Stimulated activated CD4-positive, alpha-beta T cell treated with anti-CD3 and anti-CD28 coated beads, Interleukin-4, amount 100 ng/mL, for 24 hours (primary cell): Measurements from ENCODE around the gene TMEM181.
"Not testable (repeated sequence)": the region's sequence is repeated elsewhere in the genome, so short reads cannot be mapped to it uniquely, and the experiment has no call there.

Experiments used
- DNase-seq: peaks from one replicate; pipeline ENCODE4 v3.0.0-alpha.2; 2020

TMEM181 gene

GRCh38 chr6:158603261-158604047, 43.6 kb downstream of the TMEM181 start:
- DNase-seq, result no peak

- no peak for DNase-seq
Measured at GRCh38 chr6:158604048-158604406, 44.1 kb downstream of the TMEM181 start.

DNA sequence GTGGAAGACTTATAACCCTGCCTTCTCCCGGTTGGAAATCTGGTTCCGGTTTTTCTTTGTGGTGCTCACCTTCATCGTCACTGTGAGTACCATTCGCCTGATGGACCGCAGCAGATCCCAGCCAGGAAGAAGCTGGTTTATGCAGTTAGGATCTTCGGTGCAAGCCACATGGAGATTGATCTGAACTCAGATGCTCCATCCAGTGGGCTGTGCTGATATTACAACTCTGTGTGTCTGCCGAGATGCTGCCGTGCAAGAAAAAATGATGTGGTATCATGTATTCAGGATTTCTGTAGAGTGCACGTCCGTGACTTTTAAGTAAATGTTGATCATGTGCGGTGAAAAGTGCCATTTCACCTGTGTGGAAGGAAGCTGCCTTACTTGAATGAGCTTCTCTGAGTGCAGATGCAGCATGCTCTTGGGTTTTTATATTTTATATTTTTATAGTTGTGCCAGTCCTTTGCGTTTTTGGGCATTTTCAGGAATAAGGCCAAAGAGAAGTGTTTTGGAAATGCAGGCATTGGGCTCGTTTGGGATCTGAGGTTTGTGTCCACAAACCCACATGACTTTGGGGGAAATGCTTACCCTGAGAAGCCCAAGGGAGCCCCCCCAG, 45.5 kb downstream of the TMEM181 start:
- peak; percentile 62 for DNase-seq

DNA sequence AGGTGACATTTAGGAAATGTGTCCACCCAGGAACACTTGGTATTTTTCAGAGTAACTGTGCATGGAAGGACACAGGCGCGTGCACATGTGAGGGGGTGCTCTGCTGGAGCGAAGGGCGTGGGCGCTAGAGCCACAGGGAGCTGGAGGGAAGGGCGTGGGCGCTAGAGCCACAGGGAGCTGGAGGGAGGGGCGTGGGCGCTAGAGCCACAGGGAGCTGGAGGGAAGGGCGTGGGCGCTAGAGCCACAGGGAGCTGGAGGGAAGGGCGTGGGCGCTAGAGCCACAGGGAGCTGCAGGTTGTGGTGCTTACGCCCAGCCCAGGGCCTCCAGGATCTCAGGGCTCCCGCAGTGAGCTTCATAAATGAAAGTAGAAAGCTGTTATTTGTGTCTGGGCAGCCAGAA, 46.1 kb downstream of the TMEM181 start:
- DNase-seq, result not testable (repeated sequence)

- DNase-seq, result no peak
Measured at GRCh38 chr6:158606935-158607334, 47.0 kb downstream of the TMEM181 start.

DNA sequence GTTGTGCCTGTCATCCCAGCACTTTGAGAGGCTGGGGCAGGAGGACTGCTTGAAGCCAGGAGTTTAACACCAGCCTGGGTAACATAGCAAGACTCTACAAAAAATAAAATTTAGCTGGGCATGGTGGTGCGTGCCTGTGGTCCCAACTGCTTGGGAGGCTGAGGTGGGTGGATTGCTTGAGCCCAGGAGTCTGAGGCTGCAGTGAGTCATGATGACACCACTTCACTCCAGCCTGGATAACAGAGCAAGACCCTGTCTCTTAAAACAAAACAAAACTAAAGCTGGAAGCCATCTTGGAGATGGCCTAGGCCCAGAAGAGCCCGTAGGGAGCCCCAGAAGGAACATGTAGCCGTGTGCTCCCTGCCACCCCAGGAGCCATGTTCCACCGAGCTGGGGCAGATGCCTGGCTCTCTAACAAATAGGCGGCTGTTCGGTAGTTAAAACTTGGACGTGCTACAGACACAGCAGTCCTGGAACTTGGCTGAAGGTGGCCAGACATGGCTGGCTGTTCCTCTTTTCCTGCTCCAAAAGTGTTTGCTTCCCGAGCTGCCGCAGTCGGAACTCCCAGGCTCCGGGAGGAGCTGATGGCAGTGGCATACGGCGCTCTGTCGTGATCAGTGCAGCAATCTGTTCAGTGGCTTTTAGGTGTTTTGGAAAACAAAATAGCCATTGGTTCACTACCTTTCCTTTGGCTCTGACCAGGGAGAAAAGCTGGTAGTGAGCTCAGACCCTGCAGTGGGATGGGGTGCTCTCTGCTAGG, 47.7 kb downstream of the TMEM181 start:
- DNase-seq, result no peak

GRCh38 chr6:158608221-158608620, 48.3 kb downstream of the TMEM181 start:
- DNase-seq, result no peak

- no peak for DNase-seq
Measured at GRCh38 chr6:158609455-158610155, 49.7 kb downstream of the TMEM181 start.

GRCh38 chr6:158610319-158610968, 50.6 kb downstream of the TMEM181 start:
- DNase-seq, result no peak

GRCh38 chr6:158611039-158611438, 51.1 kb downstream of the TMEM181 start:
- no peak for DNase-seq

DNA sequence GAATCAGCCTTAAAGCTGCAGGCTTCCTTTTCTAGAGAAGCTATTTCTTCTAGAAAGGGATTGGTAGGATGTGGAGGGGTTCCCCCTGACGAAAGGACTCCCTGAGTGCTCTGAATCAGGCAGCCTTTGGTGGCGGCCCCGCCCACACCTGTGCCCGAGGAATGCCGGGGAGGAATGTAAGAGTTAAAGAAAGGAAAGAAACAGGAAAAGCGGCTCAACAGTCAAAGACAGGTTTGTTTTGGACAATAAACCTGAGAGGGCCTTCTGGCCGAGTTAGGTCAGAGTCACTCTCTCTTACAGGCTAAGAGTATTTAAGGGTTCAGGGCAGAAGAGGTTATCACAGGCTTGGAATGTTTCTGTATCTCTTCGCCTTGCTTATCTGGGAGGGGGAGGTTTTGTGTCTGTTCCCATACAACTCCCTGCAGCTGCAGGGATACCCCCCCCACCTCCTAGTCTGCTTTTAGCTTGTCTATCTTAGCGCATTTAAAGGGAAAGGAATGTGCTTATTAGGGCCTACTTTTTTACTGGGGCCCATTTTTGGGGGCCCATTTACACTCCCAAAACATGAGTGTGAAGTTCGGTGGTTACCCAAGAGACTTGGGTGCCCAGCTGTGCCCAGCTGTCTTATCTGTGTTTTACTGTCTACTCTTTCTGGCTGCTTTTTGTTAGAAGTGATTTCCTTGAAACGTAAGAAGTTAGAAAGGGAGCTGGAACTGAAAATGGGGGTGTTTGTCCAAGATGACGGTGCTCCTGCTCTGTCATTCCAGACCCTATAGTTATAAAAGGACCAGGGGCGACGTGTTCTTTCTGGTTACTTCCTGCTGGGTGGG, 51.9 kb downstream of the TMEM181 start:
- no peak for DNase-seq

DNA sequence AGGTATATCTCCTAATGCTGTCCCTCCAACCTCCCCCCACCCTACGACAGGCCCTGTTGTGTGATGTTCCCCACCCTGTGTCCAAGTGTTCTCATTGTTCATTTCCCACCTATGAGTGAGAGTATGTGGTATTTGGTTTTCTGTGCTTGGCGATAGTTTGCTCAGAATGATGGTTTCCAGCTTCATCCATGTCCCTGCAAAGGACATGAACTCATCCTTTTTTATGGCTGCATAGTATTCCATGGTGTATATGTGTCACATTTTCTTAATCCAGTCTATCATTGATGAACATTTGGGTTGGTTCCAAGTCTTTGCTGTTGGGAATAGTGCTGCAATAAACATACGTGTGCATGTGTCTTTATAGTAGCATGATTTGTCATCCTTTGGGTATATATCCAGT, 54.7 kb downstream of the TMEM181 start:
- not testable (repeated sequence) for DNase-seq

DNA sequence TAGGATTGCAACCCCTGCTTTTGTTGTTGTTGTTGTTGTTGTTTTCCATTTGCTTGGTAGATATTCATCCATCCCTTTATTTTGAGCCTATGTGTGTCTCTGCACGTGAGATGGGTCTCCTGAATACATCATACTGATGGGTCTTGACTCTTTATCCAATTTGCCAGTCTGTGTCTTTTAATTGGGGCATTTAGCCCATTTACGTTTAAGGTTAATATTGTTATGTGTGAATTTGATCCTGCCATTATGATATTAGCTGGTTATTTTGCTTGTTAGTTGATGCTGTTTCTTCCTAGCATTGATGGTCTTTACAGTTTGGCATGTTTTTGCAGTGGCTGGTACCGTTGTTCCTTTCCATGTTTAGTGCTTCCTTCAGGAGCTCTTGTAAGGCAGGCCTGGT, 58.4 kb downstream of the TMEM181 start:
- not testable (repeated sequence) for DNase-seq

- DNase-seq, result no peak
Measured at GRCh38 chr6:158619922-158620801, 60.3 kb downstream of the TMEM181 start.

DNA sequence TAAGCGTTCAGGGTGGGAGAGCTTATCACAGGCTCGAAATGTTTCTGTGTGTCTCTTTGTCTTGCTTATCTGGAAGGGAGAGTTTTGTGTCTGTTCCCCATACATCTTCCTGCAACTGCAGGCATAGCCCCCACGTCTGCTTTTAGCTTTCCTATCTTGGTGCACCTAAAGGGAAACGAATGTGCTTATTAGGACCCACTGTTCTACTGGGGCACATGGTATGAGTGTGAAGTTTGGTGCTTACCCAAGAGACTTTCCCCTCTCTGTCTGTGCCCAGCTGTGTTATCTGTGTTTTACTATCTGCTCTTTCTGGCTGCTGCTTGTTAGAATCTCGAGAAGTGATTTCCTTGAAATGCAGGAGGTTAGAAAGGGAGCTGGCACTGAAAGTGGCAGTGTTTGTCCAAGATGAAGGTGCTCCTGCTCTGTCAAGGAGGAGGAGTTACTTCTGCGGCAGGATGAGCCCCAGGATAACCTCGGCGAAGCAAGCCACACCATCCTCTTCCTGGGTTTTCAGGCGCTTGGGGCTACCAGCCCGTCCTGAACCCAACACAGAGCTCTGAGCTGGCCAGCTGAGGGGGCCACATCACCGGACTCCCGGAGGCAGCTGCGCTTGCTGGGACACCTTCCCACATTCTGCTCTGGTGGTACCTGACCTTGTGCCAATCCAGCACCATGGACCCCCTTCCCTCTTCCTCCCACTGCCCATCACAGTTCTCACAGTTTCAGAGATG, 61.2 kb downstream of the TMEM181 start:
- no peak for DNase-seq

DNA sequence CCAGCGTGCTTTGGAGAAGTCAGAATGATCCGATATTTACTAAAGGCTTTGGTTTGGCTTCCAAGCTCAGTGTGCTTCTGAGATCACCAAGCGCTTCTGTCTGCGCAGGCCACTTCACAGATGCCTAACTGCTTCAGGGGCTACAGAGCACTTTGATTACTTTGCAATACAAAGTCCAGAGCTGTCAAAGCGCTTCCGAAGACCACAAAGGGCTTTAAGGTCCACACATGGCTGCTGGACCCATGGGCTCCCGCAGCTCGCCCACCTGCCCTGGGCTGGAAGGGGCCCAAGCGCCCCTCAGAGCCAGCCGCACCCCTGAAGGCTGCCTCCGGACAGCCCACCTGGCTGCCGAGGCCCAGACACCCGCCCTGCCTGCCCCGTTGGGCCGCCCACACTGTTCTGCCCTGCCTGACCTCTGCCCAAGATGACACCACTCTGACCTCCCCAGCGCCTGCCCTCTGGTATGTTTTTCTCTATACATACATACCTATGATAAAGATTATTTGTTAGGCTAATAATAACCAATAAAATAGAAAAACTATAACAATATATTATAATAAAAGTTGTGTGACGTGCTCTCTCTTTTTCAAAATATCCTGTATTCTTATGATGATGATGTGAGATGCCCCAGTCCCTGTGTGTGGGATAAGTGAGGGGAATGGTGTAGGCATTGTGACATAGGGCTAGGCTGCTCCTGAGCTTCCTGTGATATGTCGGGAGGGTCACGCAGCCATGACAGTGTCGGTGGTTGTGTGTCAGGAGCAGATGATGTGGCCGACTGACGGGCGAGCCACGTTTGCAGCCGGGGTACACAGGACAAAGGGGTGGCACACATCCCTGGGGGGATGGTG, 62.0 kb downstream of the TMEM181 start:
- no peak for DNase-seq

DNA sequence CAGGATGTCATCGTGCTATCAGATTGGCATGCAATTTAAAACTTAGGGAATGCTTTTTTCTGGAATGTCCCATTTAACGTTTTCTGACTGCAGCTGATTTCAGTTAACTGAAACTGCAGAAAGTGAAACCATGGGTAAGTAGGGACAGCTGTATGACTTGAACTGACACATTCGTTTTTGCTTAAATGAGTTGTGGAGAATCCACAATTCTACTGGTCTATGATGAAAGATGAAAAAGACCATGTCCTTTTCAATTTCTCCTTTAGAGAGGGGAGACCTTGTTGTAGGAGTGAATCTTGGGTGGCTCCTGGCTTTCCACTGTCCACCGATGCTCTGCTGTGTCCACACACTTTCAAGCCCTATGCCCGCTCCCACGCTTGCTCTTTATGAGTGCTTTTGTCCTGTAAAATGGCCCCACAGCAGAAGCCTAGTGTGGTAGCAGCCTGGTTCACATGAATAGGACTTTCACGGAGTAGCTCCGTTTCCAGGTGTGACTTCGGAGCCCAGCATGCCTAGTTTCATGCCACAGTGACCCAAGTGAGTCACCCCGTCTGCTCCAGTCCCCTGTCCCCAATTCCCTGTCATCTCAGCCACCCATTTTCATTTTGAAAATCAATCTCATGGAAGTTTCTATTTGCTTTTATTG, 62.8 kb downstream of the TMEM181 start:
- no peak for DNase-seq
